ENCODE results near the gene SMAD3. TPM values are rescaled to one million over a fixed set of nuclear protein-coding genes. Genes with fewer than 3 reads are reported as not detected.

The SMAD3 gene
- total RNA-seq, 1 donor from 2014 or later: 53.5 TPM

GRCh38 chr15:67124111-67124510, 58.7 kb downstream of the SMAD3 start:
- intact Hi-C loops (cut with DNase I): loop anchor here (10.0 kb wide), 2 partner anchors 59 to 61 kb away; partner anchors contain the start of gene SMAD3
- no peaks in the 10 kb centered on the region for H3K27me3 ChIP-seq
- TF ChIP-seq CTCF (IDR thresholded peaks at IDR 0.05): no peak
- no peak for TF ChIP-seq POLR2A (IDR thresholded peaks at IDR 0.05)
- no peak for TF ChIP-seq POLR2AphosphoS5 (IDR thresholded peaks at IDR 0.05; ENCODE audit: insufficient read depth in 1 of 2, low read depth in 1 of 2)
- H3K36me3 ChIP-seq: no peaks in the 10 kb centered on the region
- H3K4me3 ChIP-seq: no peak overlapping the region
- no peaks in the 10 kb centered on the region for H3K9me3 ChIP-seq
- peaks cover 95% of the 10 kb centered on the region for H3K4me1 ChIP-seq
- H3K27ac ChIP-seq: peak overlapping the region; percentile 85
- no peak for DNase-seq (ENCODE audit: extremely low spot score in 2 of 2)

- no peak overlapping the region for H3K4me3 ChIP-seq
- H3K4me1 ChIP-seq: peaks cover 88% of the 10 kb centered on the region
- intact Hi-C loops (cut with DNase I): loop anchor here (10.0 kb wide), 2 partner anchors 60 kb away; partner anchors contain the start of gene SMAD3
Observed at GRCh38 chr15:67124911-67125588, 59.6 kb downstream of the SMAD3 start.

GRCh38 chr15:67125589-67126502, 60.4 kb downstream of the SMAD3 start:
- Histone ChIP-seq H3K4me3 (no peak overlapping the region), H3K27ac (peak overlapping the region; percentile 85), H3K4me1 (peaks cover 88% of the 10 kb centered on the region), H3K9me3 (no peaks in the 10 kb centered on the region), H3K27me3 (no peaks in the 10 kb centered on the region), H3K36me3 (no peaks in the 10 kb centered on the region)
- peak in 1 of 2 donors; percentile 98 for DNase-seq (ENCODE audit: extremely low spot score in 2 of 2)
- peak; percentile 66 to 91 for TF ChIP-seq POLR2AphosphoS5 (IDR thresholded peaks at IDR 0.05; ENCODE audit: insufficient read depth in 1 of 2, low read depth in 1 of 2)
- TF ChIP-seq CTCF (IDR thresholded peaks at IDR 0.05): no peak
- intact Hi-C loops (cut with DNase I): loop anchor here (10.0 kb wide), 2 partner anchors 59 to 61 kb away; partner anchors contain the start of gene SMAD3

More at GRCh38 chr15:67124911-67125588, 59.6 kb downstream of the SMAD3 start:
- Histone ChIP-seq H3K27me3 (no peaks in the 10 kb centered on the region), H3K9me3 (no peaks in the 10 kb centered on the region), H3K36me3 (no peaks in the 10 kb centered on the region), H3K27ac (peak overlapping the region; percentile 85)
- TF ChIP-seq POLR2AphosphoS5 (IDR thresholded peaks at IDR 0.05; ENCODE audit: insufficient read depth in 1 of 2, low read depth in 1 of 2) (no peak), POLR2A (IDR thresholded peaks at IDR 0.05) (no peak), CTCF (IDR thresholded peaks at IDR 0.05) (no peak)
- no peak for DNase-seq (ENCODE audit: extremely low spot score in 2 of 2)

GRCh38 chr15:67126551-67127330, 61.3 kb downstream of the SMAD3 start:
- Histone ChIP-seq H3K27ac (peak overlapping the region; percentile 85), H3K27me3 (no peaks in the 10 kb centered on the region), H3K9me3 (no peaks in the 10 kb centered on the region), H3K4me3 (no peak overlapping the region), H3K4me1 (peaks cover 88% of the 10 kb centered on the region), H3K36me3 (no peaks in the 10 kb centered on the region)
- no peak for DNase-seq (ENCODE audit: extremely low spot score in 2 of 2)
- TF ChIP-seq CTCF (IDR thresholded peaks at IDR 0.05) (no peak), POLR2A (IDR thresholded peaks at IDR 0.05) (no peak), POLR2AphosphoS5 (IDR thresholded peaks at IDR 0.05; ENCODE audit: insufficient read depth in 1 of 2, low read depth in 1 of 2) (no peak)
- intact Hi-C loops (cut with DNase I): loop anchor here (10.0 kb wide), 2 partner anchors 58 to 62 kb away; partner anchors contain the start of gene SMAD3
